T1000 (cell line): ENCODE measurements around the gene AQP2.

Source experiments
- DNase-seq: peaks from one replicate; lab custom pipeline; 2025; ENCODE audit warnings: mixed read lengths; lab: John Stamatoyannopoulos, UW

Gene AQP2

GRCh38 chr12:49955899-49956662 lies 5.5 kb downstream of the AQP2 start:
- no peak for DNase-seq

- DNase-seq = no peak
Observed at GRCh38 chr12:49956663-49957569, 6.4 kb downstream of the AQP2 start.

- DNase-seq = no peak
Observed at GRCh38 chr12:49957570-49957967, 7.0 kb downstream of the AQP2 start.

GRCh38 chr12:49959685-49960473 lies 9.3 kb downstream of the AQP2 start:
- no peak for DNase-seq

GRCh38 chr12:49960474-49961110 lies 10.1 kb downstream of the AQP2 start:
- no peak for DNase-seq

- DNase-seq = no peak
Observed at GRCh38 chr12:49961111-49961922, 10.8 kb downstream of the AQP2 start, which contains the start of gene AQP5. Gene AQP5, plus strand, starts transcription at chr12:49961872. Its CDS starts 146 bp downstream, at chr12:49962018.

GRCh38 chr12:49961993-49962764 lies 11.6 kb downstream of the AQP2 start:
- no peak for DNase-seq

GRCh38 chr12:49962861-49963765 lies 12.6 kb downstream of the AQP2 start:
- DNase-seq = no peak

GRCh38 chr12:49963976-49964815 lies 13.7 kb downstream of the AQP2 start:
- DNase-seq = no peak

GRCh38 chr12:49964849-49965624 lies 14.5 kb downstream of the AQP2 start:
- no peak for DNase-seq

- DNase-seq = no peak
Observed at GRCh38 chr12:49965836-49966235, 15.3 kb downstream of the AQP2 start.

- DNase-seq = no peak
Observed at GRCh38 chr12:49966511-49967041, 16.0 kb downstream of the AQP2 start.

GRCh38 chr12:49967042-49967776 lies 16.7 kb downstream of the AQP2 start:
- DNase-seq = peak; percentile 79

- DNase-seq = no peak
Observed at GRCh38 chr12:49967777-49968250, 17.3 kb downstream of the AQP2 start.

GRCh38 chr12:49968471-49968870 lies 17.9 kb downstream of the AQP2 start:
- no peak for DNase-seq

GRCh38 chr12:49969027-49969426 lies 18.5 kb downstream of the AQP2 start:
- DNase-seq = no peak
